Astrocyte (in vitro differentiated cells and primary cell): Measurements from ENCODE around the gene ETFB.

Source experiments
- EZH2 ChIP-seq: IDR thresholded peaks from 2 replicates; pipeline ENCODE4 v1.6.1; 2012; ENCODE audit warnings: mild to moderate bottlenecking, low read length, inconsistent platforms; ENCODE audit not compliant: insufficient read depth
- TF ChIP-seq, protein P1 (sequence below): IDR thresholded peaks from 2 replicates; pipeline ENCODE4 v1.5.1; 2011; ENCODE audit warnings: low read depth, mild to moderate bottlenecking, inconsistent platforms, low read length, moderate library complexity; ENCODE audit not compliant: insufficient read depth

DNA sequence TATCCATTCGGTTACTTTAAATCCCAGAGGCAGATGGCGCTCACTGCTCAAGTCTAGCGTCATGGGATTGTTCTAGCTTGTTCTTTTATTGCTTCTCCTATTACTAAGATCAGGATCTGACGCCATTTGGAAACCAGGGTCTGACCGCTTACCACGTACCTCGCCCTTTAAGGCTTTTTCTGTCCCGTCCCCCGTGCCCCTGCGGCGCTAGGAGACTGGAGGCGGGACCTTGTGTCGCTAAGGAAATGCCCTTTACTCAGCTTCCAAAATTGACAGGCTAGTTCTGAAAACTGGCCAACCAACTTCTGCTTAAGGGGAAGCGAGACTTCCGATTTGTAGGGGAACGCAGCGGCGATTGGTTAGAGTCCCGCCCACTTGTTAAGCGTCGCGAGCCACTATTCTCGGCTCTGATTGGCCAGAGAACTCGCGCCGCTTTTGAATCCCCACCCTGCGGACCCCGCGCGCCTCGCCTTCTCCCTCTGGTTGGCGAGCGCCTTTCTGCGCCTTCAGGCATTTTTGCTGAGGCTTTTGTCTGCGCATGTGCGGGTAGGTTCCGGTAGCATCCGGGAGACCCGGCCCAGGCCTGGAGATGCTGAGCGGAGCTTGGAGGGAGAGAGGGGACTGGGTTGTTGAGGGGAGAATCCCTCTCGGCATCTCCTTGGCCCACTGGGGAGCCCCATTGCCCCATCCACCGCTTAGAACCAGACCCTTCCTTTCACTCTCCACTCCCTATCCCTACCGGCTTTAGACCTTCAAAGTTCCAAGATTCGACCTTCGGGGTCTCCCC lies 28.1 kb upstream of the ETFB start:
- TF ChIP-seq, protein P1, sequence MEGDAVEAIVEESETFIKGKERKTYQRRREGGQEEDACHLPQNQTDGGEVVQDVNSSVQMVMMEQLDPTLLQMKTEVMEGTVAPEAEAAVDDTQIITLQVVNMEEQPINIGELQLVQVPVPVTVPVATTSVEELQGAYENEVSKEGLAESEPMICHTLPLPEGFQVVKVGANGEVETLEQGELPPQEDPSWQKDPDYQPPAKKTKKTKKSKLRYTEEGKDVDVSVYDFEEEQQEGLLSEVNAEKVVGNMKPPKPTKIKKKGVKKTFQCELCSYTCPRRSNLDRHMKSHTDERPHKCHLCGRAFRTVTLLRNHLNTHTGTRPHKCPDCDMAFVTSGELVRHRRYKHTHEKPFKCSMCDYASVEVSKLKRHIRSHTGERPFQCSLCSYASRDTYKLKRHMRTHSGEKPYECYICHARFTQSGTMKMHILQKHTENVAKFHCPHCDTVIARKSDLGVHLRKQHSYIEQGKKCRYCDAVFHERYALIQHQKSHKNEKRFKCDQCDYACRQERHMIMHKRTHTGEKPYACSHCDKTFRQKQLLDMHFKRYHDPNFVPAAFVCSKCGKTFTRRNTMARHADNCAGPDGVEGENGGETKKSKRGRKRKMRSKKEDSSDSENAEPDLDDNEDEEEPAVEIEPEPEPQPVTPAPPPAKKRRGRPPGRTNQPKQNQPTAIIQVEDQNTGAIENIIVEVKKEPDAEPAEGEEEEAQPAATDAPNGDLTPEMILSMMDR, result no peak
- no peak for TF ChIP-seq EZH2
